OCI-LY7 (cell line): Measurements from ENCODE around the gene FAAP20. TPM values are rescaled to one million over a fixed set of nuclear protein-coding genes. Genes with fewer than 3 reads are reported as not detected.

Source experiments
- BruUV-seq: library from RNA; stranded (reverse); fragments of 400-500 nt; replicated peaks from 2 replicates; lab custom pipeline; 2021; lab: Mats Ljungman, UMichigan
- CTCF ChIA-PET: fragments of 300-600 bp; sonication (Branson Sonifier 250); formaldehyde crosslinking; loops from one replicate; lab custom pipeline; 2022; ENCODE audit warnings: antibody characterized with exemption; ENCODE audit not compliant: unreplicated experiment; lab: Charles Lee
- POLR2A ChIA-PET: fragments of 300-600 bp; sonication (Branson Sonifier 250); formaldehyde crosslinking; loops from one replicate; lab custom pipeline; 2022; ENCODE audit warnings: antibody characterized with exemption; lab: Charles Lee
- DNase-seq: peaks from one replicate; pipeline ENCODE4 v3.0.0-alpha.2; 2015; ENCODE audit warnings: low spot score
- H2AFZ ChIP-seq: fragments of 200-600 bp; sonication (generic), shearing (Covaris generic); 2 replicates; pipeline ENCODE4 v1.6.1; 2014; ENCODE audit warnings: mild to moderate bottlenecking, antibody characterized with exemption, low read length, moderate library complexity
- H3K27ac ChIP-seq: fragments of 200-600 bp; sonication (generic); 2 replicates; pipeline ENCODE4 v1.5.1; 2014; ENCODE audit warnings: mixed run types, low read depth, mild to moderate bottlenecking, moderate library complexity, low read length, inconsistent platforms; ENCODE audit not compliant: poor library complexity, severe bottlenecking
- H3K36me3 ChIP-seq: fragments of 200-600 bp; sonication (generic); 2 replicates; pipeline ENCODE4 v1.6.1; 2014; ENCODE audit warnings: mild to moderate bottlenecking, antibody characterized with exemption, low read length, moderate library complexity, mixed read lengths; ENCODE audit not compliant: insufficient read depth
- H3K4me1 ChIP-seq: fragments of 200-600 bp; sonication (generic); 2 replicates; pipeline ENCODE4 v1.5.1; 2014; ENCODE audit warnings: mild to moderate bottlenecking, low read length; ENCODE audit not compliant: insufficient read depth, poor library complexity, severe bottlenecking
- H3K4me2 ChIP-seq: fragments of 200-600 bp; sonication (generic); 2 replicates; pipeline ENCODE4 v1.6.1; 2014; ENCODE audit warnings: mild to moderate bottlenecking, low read length
- H3K4me3 ChIP-seq: fragments of 200-600 bp; sonication (generic); 2 replicates; pipeline ENCODE4 v1.5.1; 2014; ENCODE audit warnings: mild to moderate bottlenecking, low read depth, low read length; ENCODE audit not compliant: poor library complexity, severe bottlenecking
- H3K79me2 ChIP-seq: fragments of 200-600 bp; sonication (generic); 2 replicates; pipeline ENCODE4 v1.6.1; 2016; ENCODE audit warnings: low read depth, mild to moderate bottlenecking, low read length, moderate library complexity, mixed read lengths; ENCODE audit not compliant: insufficient read depth
- H3K9me2 ChIP-seq: fragments of 200-600 bp; sonication (generic); 2 replicates; pipeline ENCODE4 v1.6.1; 2016; ENCODE audit warnings: mild to moderate bottlenecking, low read length, mixed read lengths; ENCODE audit not compliant: insufficient read depth
- H3K9me3 ChIP-seq: fragments of 200-600 bp; sonication (generic); 2 replicates; pipeline ENCODE4 v1.6.1; 2014; ENCODE audit warnings: mild to moderate bottlenecking, mixed run types, low read length, mixed read lengths
- H4K20me1 ChIP-seq: fragments of 200-600 bp; sonication (generic); 2 replicates; pipeline ENCODE4 v1.6.1; 2014; ENCODE audit warnings: mild to moderate bottlenecking, antibody characterized with exemption, low read length, moderate library complexity, mixed read lengths; ENCODE audit not compliant: insufficient read depth
- CTCF ChIP-seq: fragments of 200-600 bp; sonication (generic); conservative IDR thresholded peaks from 2 replicates; pipeline ENCODE4 v1.5.1; 2014; ENCODE audit warnings: mild to moderate bottlenecking, antibody characterized with exemption, low read length, moderate library complexity, mixed read lengths
- EZH2phosphoT487 ChIP-seq: fragments of 200-600 bp; sonication (generic); IDR thresholded peaks from 2 replicates; pipeline ENCODE4 v1.6.1; 2018; ENCODE audit warnings: low read depth, borderline replicate concordance, mild to moderate bottlenecking, mixed run types, antibody characterized with exemption, low read length, moderate library complexity, mixed read lengths
- intact Hi-C: fragments of 100-400 bp; cut with micrococcal nuclease; formaldehyde crosslinking; loops from one replicate; pipeline ENCODE4 v1.10.0; 2022; ENCODE audit not compliant: unreplicated experiment
- total RNA-seq, 2 experiments: library from RNA; depleted of rRNA in 1 of 2; stranded (reverse); fragments of >200 nt in 1 of 2; shearing (Covaris generic) in 1 of 2; gene quantifications; 2 replicates each; pipeline ENCODE4 v1.2.3, GENCODE V29; 2014 to 2022

Gene FAAP20
- total RNA-seq, 2 experiments from 2014 or later: 47.4 to 55.7 TPM

- no peak overlapping the region for H3K4me2 ChIP-seq
- no peak overlapping the region for H3K4me3 ChIP-seq
- H3K4me1 ChIP-seq: peaks cover 15% of the 10 kb centered on the region
- DNase-seq: no peak
- H3K9me3 ChIP-seq: no peaks in the 10 kb centered on the region
- POLR2A ChIA-PET: no interaction called here
- no peak overlapping the region for H3K27ac ChIP-seq
- CTCF ChIA-PET: no interaction called here
- intact Hi-C loops: no loop called here
- no peaks in the 10 kb centered on the region for H3K9me2 ChIP-seq
- TF ChIP-seq EZH2phosphoT487 (no peak), CTCF (no peak)
- no peaks in the 10 kb centered on the region for H3K36me3 ChIP-seq
- BruUV-seq: no TSS peak
- H3K79me2 ChIP-seq: no peaks in the 10 kb centered on the region
- no peaks in the 10 kb centered on the region for H4K20me1 ChIP-seq
- no peak overlapping the region for H2AFZ ChIP-seq
Observed at GRCh38 chr1:2202008-2202575, 7.5 kb upstream of the FAAP20 start.

GRCh38 chr1:2201062-2201461, 6.5 kb upstream of the FAAP20 start:
- no peaks in the 10 kb centered on the region for H3K9me2 ChIP-seq
- BruUV-seq: no TSS peak
- peaks cover 15% of the 10 kb centered on the region for H3K4me1 ChIP-seq
- H3K4me2 ChIP-seq: no peak overlapping the region
- no peak overlapping the region for H3K27ac ChIP-seq
- H3K4me3 ChIP-seq: no peak overlapping the region
- no peak overlapping the region for H2AFZ ChIP-seq
- no peaks in the 10 kb centered on the region for H3K79me2 ChIP-seq
- intact Hi-C loops: no loop called here
- ChIA-PET CTCF (no interaction called here), POLR2A (no interaction called here)
- TF ChIP-seq CTCF (no peak), EZH2phosphoT487 (no peak)
- no peaks in the 10 kb centered on the region for H3K9me3 ChIP-seq
- no peaks in the 10 kb centered on the region for H3K36me3 ChIP-seq
- no peaks in the 10 kb centered on the region for H4K20me1 ChIP-seq
- DNase-seq: no peak

GRCh38 chr1:2200308-2200943, 5.9 kb upstream of the FAAP20 start:
- no TSS peak for BruUV-seq

More at GRCh38 chr1:2200308-2200943, 5.9 kb upstream of the FAAP20 start:
- H3K9me2 ChIP-seq: no peaks in the 10 kb centered on the region
- no peak overlapping the region for H2AFZ ChIP-seq
- H3K4me2 ChIP-seq: no peak overlapping the region
- H3K9me3 ChIP-seq: no peaks in the 10 kb centered on the region
- H3K79me2 ChIP-seq: no peaks in the 10 kb centered on the region
- no peaks in the 10 kb centered on the region for H3K36me3 ChIP-seq
- no peak overlapping the region for H3K4me3 ChIP-seq
- TF ChIP-seq CTCF: no peak
- TF ChIP-seq EZH2phosphoT487: no peak
- peaks cover 11% of the 10 kb centered on the region for H3K4me1 ChIP-seq
- CTCF ChIA-PET: no interaction called here
- POLR2A ChIA-PET: interaction anchor here (0.6 to 0.7 kb wide), 2 partner anchors 11 to 130 kb away, joined by 3 to 6 read pairs; no protein-coding TSS in a partner anchor
- no peak for DNase-seq
- no peak overlapping the region for H3K27ac ChIP-seq
- no peaks in the 10 kb centered on the region for H4K20me1 ChIP-seq
- intact Hi-C loops: no loop called here
